Erythroblast (primary cell): Measurements from ENCODE around the gene TNPO3.
A peak's percentile ranks its signal among the peaks of the same experiment; 100 is the strongest.

Experiments
- DNase-seq, 2 experiments: peaks; one replicate each; lab custom pipeline; 2025; lab: John Stamatoyannopoulos, UW
- GATA1 ChIP-seq: IDR thresholded peaks from 2 replicates; pipeline ENCODE4 v1.6.1; 2011; ENCODE audit warnings: low read depth, mild to moderate bottlenecking, control low read depth, low read length, moderate library complexity
- POLR2A ChIP-seq: IDR thresholded peaks from 2 replicates; pipeline ENCODE4 v1.6.1; 2011; ENCODE audit warnings: mild to moderate bottlenecking, low read length

TNPO3 gene

GRCh38 chr7:128988372-128988771 is 66.5 kb downstream of the TNPO3 start:
- DNase-seq: peak; percentile 4 to 51
- no peak for TF ChIP-seq POLR2A
- TF ChIP-seq GATA1: no peak

- DNase-seq: no peak
- no peak for TF ChIP-seq POLR2A
These were observed 68.3 kb downstream of the TNPO3 start for GRCh38 chr7:128986609-128987008.

GRCh38 chr7:128985660-128986059 is 69.3 kb downstream of the TNPO3 start:
- no peak for DNase-seq
- TF ChIP-seq POLR2A (no peak), GATA1 (no peak)

GRCh38 chr7:128982105-128982504 is 72.8 kb downstream of the TNPO3 start:
- no peak for TF ChIP-seq GATA1
- TF ChIP-seq POLR2A: no peak
- no peak for DNase-seq

GRCh38 chr7:128974241-128974934 is 80.5 kb downstream of the TNPO3 start:
- no peak for TF ChIP-seq GATA1
- TF ChIP-seq POLR2A: no peak
- DNase-seq: no peak

- TF ChIP-seq POLR2A: no peak
- no peak for TF ChIP-seq GATA1
- no peak for DNase-seq
These were observed 86.3 kb downstream of the TNPO3 start for GRCh38 chr7:128968624-128969023.

- TF ChIP-seq GATA1: no peak
- no peak for TF ChIP-seq POLR2A
- no peak for DNase-seq
These were observed 91.6 kb downstream of the TNPO3 start for GRCh38 chr7:128963327-128963757.

- TF ChIP-seq GATA1: no peak
- no peak for TF ChIP-seq POLR2A
- no peak for DNase-seq
These were observed 92.0 kb downstream of the TNPO3 start for GRCh38 chr7:128962899-128963298.

GRCh38 chr7:128961030-128961659 is 93.8 kb downstream of the TNPO3 start:
- TF ChIP-seq POLR2A (no peak), GATA1 (no peak)
- no peak for DNase-seq

- no peak for DNase-seq
- TF ChIP-seq POLR2A (no peak), GATA1 (no peak)
These were observed 95.6 kb downstream of the TNPO3 start for GRCh38 chr7:128959296-128959695.

- DNase-seq: no peak
- TF ChIP-seq GATA1 (no peak), POLR2A (no peak)
These were observed 98.9 kb downstream of the TNPO3 start for GRCh38 chr7:128955981-128956380.

GRCh38 chr7:128954830-128955802 is 99.8 kb downstream of the TNPO3 start:
- TF ChIP-seq GATA1 (no peak), POLR2A (no peak)
- no peak for DNase-seq

- TF ChIP-seq GATA1: no peak
- no peak for TF ChIP-seq POLR2A
- DNase-seq: no peak
These were observed 100.8 kb downstream of the TNPO3 start for GRCh38 chr7:128954150-128954549.

GRCh38 chr7:128951296-128951695 is 103.6 kb downstream of the TNPO3 start:
- TF ChIP-seq GATA1 (no peak), POLR2A (no peak)
- no peak for DNase-seq
